Prostate gland (tissue), 2 donors: Measurements from ENCODE around the gene GPR18. TPM values are rescaled to one million over a fixed set of nuclear protein-coding genes. Genes with fewer than 3 reads are reported as not detected.

Experiments used
- DNase-seq: peaks from one replicate; pipeline ENCODE4 v3.0.0-alpha.2; 2019; ENCODE audit warnings: low spot score
- H3K27ac ChIP-seq, 2 donors: fragments of 200-600 bp; sonication (generic); 2 replicates each; pipeline ENCODE4 v1.5.1; 2017 to 2019
- H3K27me3 ChIP-seq: fragments of 200-600 bp; sonication (generic); replicated peaks from 2 replicates; pipeline ENCODE4 v1.5.1; 2019; ENCODE audit not compliant: insufficient read depth
- H3K36me3 ChIP-seq, 2 donors: fragments of 200-600 bp; sonication (generic); 1 replicate in 1 of 2; 2 replicates in 1 of 2; pipeline versions ENCODE4 v1.5.1 to v1.8.1; 2017 to 2019
- H3K4me1 ChIP-seq: fragments of 200-600 bp; sonication (generic); replicated peaks from 2 replicates; pipeline ENCODE4 v1.5.1; 2019
- H3K4me3 ChIP-seq, 2 donors: fragments of 200-600 bp; sonication (generic); 2 replicates each; pipeline ENCODE4 v1.5.1; 2017 to 2019
- H3K9me3 ChIP-seq: fragments of 200-600 bp; sonication (generic); 2 replicates; pipeline ENCODE4 v1.5.1; 2017
- POLR2A ChIP-seq: fragments of 450-650 bp; IDR thresholded peaks from one replicate; pipeline ENCODE4 v1.6.1; 2016; ENCODE audit warnings: antibody characterized with exemption, mild to moderate bottlenecking
- POLR2AphosphoS5 ChIP-seq: sonication (generic); formaldehyde crosslinking; IDR thresholded peaks from one replicate; pipeline ENCODE4 v1.6.1; 2017; ENCODE audit warnings: antibody characterized with exemption
- WGBS: methylation state at CpG from one replicate; pipeline ENCODE4 v1.1.5; 2018; 5-methylcytosine and 5-hydroxymethylcytosine counted together
- intact Hi-C: fragments of 100-400 bp; cut with DNase I; formaldehyde crosslinking; loops from one replicate; pipeline ENCODE4 v1.14.2; 2022
- total RNA-seq, 2 donors: library from RNA; depleted of rRNA; stranded (reverse); fragments of >200 nt; gene quantifications; one replicate each; pipeline ENCODE4 v1.1.0, GENCODE V29; 2016
- TF ChIP-seq, protein P1 (sequence below), 4 experiments: fragments of 200-600 bp in 2 of 4; fragments of 450-650 bp in 2 of 4; sonication (generic) in 2 of 4; IDR thresholded peaks; 1 replicate in 3 of 4; 2 replicates in 1 of 4; pipeline ENCODE4 v1.5.1; 2016 to 2019; ENCODE audit warnings: antibody characterized with exemption in 4 of 4, mild to moderate bottlenecking in 2 of 4, moderate library complexity in 2 of 4

Gene GPR18
- total RNA-seq, 2 donors from 2014 or later = 1.4 TPM; not detected in 1

DNA sequence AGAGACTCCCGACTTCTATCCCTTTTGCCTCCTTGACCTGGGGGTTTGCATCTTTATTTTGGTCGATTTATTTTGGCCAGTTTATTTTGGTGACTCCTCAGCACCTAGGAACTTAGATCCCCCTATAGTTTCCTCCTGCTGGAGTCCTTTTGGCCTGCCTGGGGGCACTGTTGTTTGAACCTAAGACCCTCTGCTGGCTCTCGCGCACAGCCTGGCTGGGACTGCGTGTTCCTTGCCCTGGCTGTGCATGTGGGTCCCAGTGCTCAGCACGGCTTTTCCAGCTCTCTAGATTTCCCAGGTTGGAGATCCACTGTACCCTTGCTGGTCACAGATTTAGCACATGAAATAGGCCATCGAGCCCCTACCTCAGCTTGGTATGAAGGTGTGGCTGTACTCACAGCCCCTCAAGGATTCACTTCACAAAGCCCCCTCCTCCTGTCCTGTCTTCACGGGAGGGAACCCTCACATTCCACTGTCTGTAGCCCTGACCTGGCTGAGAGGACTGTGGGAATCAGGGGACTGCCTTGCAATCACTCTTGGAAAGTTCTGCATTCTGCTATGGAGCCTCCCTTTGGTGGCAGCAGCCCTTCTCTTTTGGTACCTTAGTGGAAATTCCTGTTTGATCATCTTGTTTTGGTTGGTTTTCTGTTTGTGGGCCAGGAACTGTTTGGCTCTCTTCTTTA, 49.2 kb downstream of the GPR18 start:
- H3K27ac ChIP-seq = peak overlapping the region in 1 of 2 donors; percentile 32

DNA sequence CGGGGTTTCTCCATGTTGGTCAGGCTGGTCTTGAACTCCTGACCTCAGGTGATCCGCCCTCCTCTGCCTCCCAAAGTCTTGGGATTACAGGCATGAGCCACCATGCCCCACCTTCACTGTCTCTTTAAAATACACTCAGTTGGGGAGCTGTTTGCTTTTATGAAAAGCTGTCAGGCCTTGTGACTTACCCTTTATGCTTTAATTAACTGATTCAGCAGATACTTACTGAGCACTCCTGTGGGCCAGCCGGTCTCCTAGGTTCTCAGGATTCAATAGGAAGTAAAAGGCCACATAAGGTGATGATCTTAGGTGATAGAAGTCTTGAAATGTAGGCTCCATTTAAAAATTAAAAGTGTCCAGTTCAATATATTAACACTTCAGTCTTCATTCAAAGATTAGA, 50.0 kb downstream of the GPR18 start:
- Histone ChIP-seq H3K9me3 (no peaks in the 10 kb centered on the region), H3K4me3 (no peak overlapping the region), H3K36me3 (no peaks in the 10 kb centered on the region), H3K4me1 (peaks cover 5% of the 10 kb centered on the region), H3K27me3 (no peaks in the 10 kb centered on the region), H3K27ac (no peak overlapping the region)
- 82% methylated on average over 3 of the region's 3 CpGs for WGBS
- intact Hi-C loops = no loop called here
- TF ChIP-seq POLR2AphosphoS5 (no peak), POLR2A (no peak)
- TF ChIP-seq, protein P1, sequence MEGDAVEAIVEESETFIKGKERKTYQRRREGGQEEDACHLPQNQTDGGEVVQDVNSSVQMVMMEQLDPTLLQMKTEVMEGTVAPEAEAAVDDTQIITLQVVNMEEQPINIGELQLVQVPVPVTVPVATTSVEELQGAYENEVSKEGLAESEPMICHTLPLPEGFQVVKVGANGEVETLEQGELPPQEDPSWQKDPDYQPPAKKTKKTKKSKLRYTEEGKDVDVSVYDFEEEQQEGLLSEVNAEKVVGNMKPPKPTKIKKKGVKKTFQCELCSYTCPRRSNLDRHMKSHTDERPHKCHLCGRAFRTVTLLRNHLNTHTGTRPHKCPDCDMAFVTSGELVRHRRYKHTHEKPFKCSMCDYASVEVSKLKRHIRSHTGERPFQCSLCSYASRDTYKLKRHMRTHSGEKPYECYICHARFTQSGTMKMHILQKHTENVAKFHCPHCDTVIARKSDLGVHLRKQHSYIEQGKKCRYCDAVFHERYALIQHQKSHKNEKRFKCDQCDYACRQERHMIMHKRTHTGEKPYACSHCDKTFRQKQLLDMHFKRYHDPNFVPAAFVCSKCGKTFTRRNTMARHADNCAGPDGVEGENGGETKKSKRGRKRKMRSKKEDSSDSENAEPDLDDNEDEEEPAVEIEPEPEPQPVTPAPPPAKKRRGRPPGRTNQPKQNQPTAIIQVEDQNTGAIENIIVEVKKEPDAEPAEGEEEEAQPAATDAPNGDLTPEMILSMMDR (IDR thresholded peaks at IDR 0.05) = no peak
- no peak for DNase-seq

More for the DNA sequence above, 49.2 kb downstream of the GPR18 start:
- Histone ChIP-seq H3K27me3 (no peaks in the 10 kb centered on the region), H3K4me1 (peaks cover 5% of the 10 kb centered on the region), H3K4me3 (no peak overlapping the region), H3K9me3 (no peaks in the 10 kb centered on the region), H3K36me3 (no peaks in the 10 kb centered on the region)
- WGBS = 81% methylated on average over 8 of the region's 8 CpGs
- TF ChIP-seq POLR2A (no peak), POLR2AphosphoS5 (no peak)
- TF ChIP-seq, protein P1 (IDR thresholded peaks at IDR 0.05) = no peak
- DNase-seq = no peak
- intact Hi-C loops = no loop called here

DNA sequence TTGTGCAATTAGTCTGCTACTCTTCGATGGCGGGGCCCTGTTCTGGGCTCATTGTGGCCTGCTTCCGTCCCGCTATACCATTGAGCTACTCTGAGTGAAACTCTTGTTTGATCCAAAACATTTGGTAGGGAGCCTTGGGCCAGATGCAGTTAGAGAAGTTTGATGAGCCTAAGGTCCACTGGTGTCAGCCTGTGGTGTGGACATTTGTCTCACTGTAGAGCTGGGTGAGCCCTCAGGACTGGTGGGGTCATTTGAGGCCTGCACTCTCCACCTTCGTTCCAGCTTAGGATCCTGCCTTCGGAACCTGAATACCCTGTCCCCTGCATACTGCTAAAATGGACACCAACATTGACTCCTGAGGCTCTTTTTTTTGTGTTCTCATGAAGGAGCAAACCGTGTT, 50.7 kb downstream of the GPR18 start:
- DNase-seq = no peak
- Histone ChIP-seq H3K27ac (no peak overlapping the region), H3K4me1 (peaks cover 5% of the 10 kb centered on the region), H3K36me3 (no peaks in the 10 kb centered on the region), H3K9me3 (no peaks in the 10 kb centered on the region), H3K27me3 (no peaks in the 10 kb centered on the region), H3K4me3 (no peak overlapping the region)
- TF ChIP-seq, protein P1 (IDR thresholded peaks at IDR 0.05) = no peak
- TF ChIP-seq POLR2A (no peak), POLR2AphosphoS5 (no peak)
- 98% methylated on average over 7 of the region's 7 CpGs for WGBS
- intact Hi-C loops = no loop called here

DNA sequence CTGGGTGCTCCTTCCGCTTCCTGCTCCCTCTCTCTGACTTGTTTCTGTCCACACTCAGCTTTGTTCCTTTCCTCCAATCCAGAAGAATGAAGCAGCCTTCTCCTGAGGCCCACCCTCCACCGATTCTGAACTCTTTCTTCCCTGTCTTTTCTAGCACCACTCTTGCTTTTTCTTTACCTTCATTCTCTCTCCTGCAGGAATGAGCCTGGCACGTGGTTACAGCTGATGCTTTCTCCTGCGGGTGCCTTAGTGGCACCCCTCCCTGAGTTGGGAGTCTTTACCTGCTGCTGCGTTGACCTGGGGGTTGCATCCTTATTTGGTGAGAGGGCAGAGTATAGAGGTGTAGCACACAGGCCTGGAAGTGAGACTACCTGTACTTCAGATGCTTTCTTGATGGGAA, 51.3 kb downstream of the GPR18 start:
- Histone ChIP-seq H3K4me1 (peaks cover 8% of the 10 kb centered on the region), H3K9me3 (no peaks in the 10 kb centered on the region), H3K36me3 (no peaks in the 10 kb centered on the region), H3K4me3 (no peak overlapping the region), H3K27me3 (no peaks in the 10 kb centered on the region), H3K27ac (no peak overlapping the region)
- WGBS = 96% methylated on average over 5 of the region's 5 CpGs
- intact Hi-C loops = no loop called here
- no peak for DNase-seq
- TF ChIP-seq, protein P1 (IDR thresholded peaks at IDR 0.05) = no peak
- TF ChIP-seq POLR2AphosphoS5 (no peak), POLR2A (no peak)

DNA sequence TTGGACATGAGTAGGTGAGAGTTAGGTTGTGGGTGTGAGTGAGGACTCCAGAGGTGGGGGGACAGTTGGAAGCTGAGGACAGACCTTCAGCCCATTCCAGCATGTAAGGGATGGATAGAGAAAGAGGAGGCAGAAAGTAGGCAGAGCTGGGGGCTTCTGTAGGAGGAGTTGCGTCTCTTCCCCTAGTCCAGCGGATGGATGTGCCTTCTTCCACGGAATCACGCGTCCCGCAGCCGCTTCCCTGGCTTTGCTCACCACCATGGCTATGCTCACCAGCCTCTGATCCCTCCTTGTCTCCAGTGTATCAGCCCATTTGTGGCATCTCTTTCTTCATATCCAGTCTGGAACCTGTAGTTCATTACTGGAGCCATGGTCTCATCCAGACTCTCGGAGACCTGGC, 52.0 kb downstream of the GPR18 start:
- Histone ChIP-seq H3K27me3 (no peaks in the 10 kb centered on the region), H3K27ac (no peak overlapping the region), H3K9me3 (no peaks in the 10 kb centered on the region), H3K36me3 (no peaks in the 10 kb centered on the region), H3K4me3 (no peak overlapping the region), H3K4me1 (peaks cover 8% of the 10 kb centered on the region)
- no peak for DNase-seq
- no peak for TF ChIP-seq POLR2A
- TF ChIP-seq, protein P1 (IDR thresholded peaks at IDR 0.05) = no peak
- TF ChIP-seq POLR2AphosphoS5 = no peak
- 94% methylated on average over 8 of the region's 8 CpGs for WGBS
- intact Hi-C loops = no loop called here
